Lung (tissue), 12 donors: ENCODE results near the gene ZBP1. TPM values are rescaled to one million over a fixed set of nuclear protein-coding genes. Genes with fewer than 3 reads are reported as not detected.

Experiments
- ATAC-seq: fragments of 200-7000 bp; cut with Tn5 transposase; one replicate; pipeline ENCODE4 v1.9.1; 2020; ENCODE audit warnings: moderate number of reproducible peaks; ENCODE audit not compliant: insufficient read depth, low FRiP score
- DNase-seq, 3 donors: peaks; one replicate each; pipeline ENCODE4 v3.0.0-alpha.2; 2013 to 2017
- H3K27ac ChIP-seq, 2 donors: one replicate each; pipeline ENCODE4 v1.5.1; 2013; ENCODE audit warnings: mild to moderate bottlenecking in 2 of 2, moderate library complexity in 2 of 2, control low read depth in 1 of 2, inconsistent platforms in 1 of 2, low read depth in 1 of 2, low read length in 1 of 2
- H3K27me3 ChIP-seq, 3 donors: one replicate each; pipeline ENCODE4 v1.5.1; 2013; ENCODE audit warnings: low read length in 2 of 3; ENCODE audit not compliant: control insufficient read depth in 3 of 3, insufficient read depth in 3 of 3
- H3K36me3 ChIP-seq, 4 donors: one replicate each; pipeline ENCODE4 v1.5.1; 2013; ENCODE audit warnings: low read length in 4 of 4, mild to moderate bottlenecking in 1 of 4, moderate library complexity in 1 of 4; ENCODE audit not compliant: control insufficient read depth in 4 of 4, insufficient read depth in 4 of 4
- H3K4me1 ChIP-seq, 5 donors: one replicate each; pipeline ENCODE4 v1.5.1; 2013; ENCODE audit warnings: low read length in 5 of 5, mild to moderate bottlenecking in 2 of 5, moderate library complexity in 1 of 5; ENCODE audit not compliant: control insufficient read depth in 5 of 5, insufficient read depth in 5 of 5
- H3K4me3 ChIP-seq: one replicate; pipeline ENCODE4 v1.5.1; 2013; ENCODE audit warnings: mild to moderate bottlenecking, control low read depth, moderate library complexity
- H3K9ac ChIP-seq, 2 donors: one replicate each; pipeline ENCODE4 v1.5.1; 2013; ENCODE audit warnings: low read length in 2 of 2, control low read depth in 1 of 2; ENCODE audit not compliant: insufficient read depth in 1 of 2
- H3K9me3 ChIP-seq, 4 donors: one replicate each; pipeline ENCODE4 v1.5.1; 2013; ENCODE audit warnings: low read length in 3 of 4, mild to moderate bottlenecking in 1 of 4, moderate library complexity in 1 of 4; ENCODE audit not compliant: control insufficient read depth in 4 of 4, insufficient read depth in 3 of 4
- CTCF ChIP-seq: IDR thresholded peaks from 2 replicates; pipeline ENCODE4 v1.5.1; 2012; ENCODE audit warnings: mild to moderate bottlenecking; ENCODE audit errors: control extremely low read depth, extremely low read depth
- WGBS, 2 donors: extraction: QIAGEN DNeasy Blood & Tissue Kit; methylation state at CpG; one replicate each; pipeline ENCODE4 v1.1.7; 2013; 5-methylcytosine and 5-hydroxymethylcytosine counted together
- polyA plus RNA-seq, 2 donors: library from polyadenylated mRNA; stranded (reverse); fragments of 200-250 nt; gene quantifications; one replicate each; pipeline ENCODE4 v1.2.1, GENCODE V29; 2013
- total RNA-seq, 2 donors: library from RNA; depleted of rRNA in 1 of 2; stranded (reverse); fragments of >200 nt in 1 of 2; gene quantifications; one replicate each; pipeline ENCODE4 v1.2.1, GENCODE V29; 2014 to 2021
- donor health status: control.
- donor health status: control.
- donor health status: Bipolar disorder and iron deficiency.
- donor health status: healthy.
- donor health status: DM: yes; HTN: yes; CAD: no.

The ZBP1 gene
- total and polyA plus RNA-seq, 4 donors, result 1.3 to 5.3 (median 2.5) TPM

GRCh38 chr20:57622201-57622570 lies 2.0 kb upstream of the ZBP1 start:
- DNase-seq, result no peak
- H3K27me3 ChIP-seq, result no peaks in the 10 kb centered on the region
- TF ChIP-seq CTCF, result no peak
- H3K9me3 ChIP-seq, result peaks cover 0 to 4% (median 0%) of the 10 kb centered on the region in 4 donors
- peaks cover 0 to under 1% (median 0%) of the 10 kb centered on the region in 5 donors for H3K4me1 ChIP-seq
- no peak for ATAC-seq
- 80 to 90% methylated on average over 7 of the region's 7 CpGs for WGBS, 2 donors
- H3K27ac ChIP-seq, result no peak overlapping the region
- H3K9ac ChIP-seq, result no peak overlapping the region
- no peak overlapping the region for H3K4me3 ChIP-seq
- H3K36me3 ChIP-seq, result no peaks in the 10 kb centered on the region

- no peak overlapping the region for H3K27ac ChIP-seq
- H3K4me1 ChIP-seq, result no peaks in the 10 kb centered on the region
- no peak overlapping the region for H3K9ac ChIP-seq
- DNase-seq, result no peak
- H3K27me3 ChIP-seq, result no peaks in the 10 kb centered on the region
- peaks cover 0 to 4% (median 0%) of the 10 kb centered on the region in 4 donors for H3K9me3 ChIP-seq
- H3K36me3 ChIP-seq, result no peaks in the 10 kb centered on the region
- no peak for TF ChIP-seq CTCF
- no peak overlapping the region for H3K4me3 ChIP-seq
- no peak for ATAC-seq
- 83 to 91% methylated on average over 16 of the region's 16 CpGs for WGBS, 2 donors
These were observed 1.4 kb upstream of the ZBP1 start for GRCh38 chr20:57621421-57622200.

GRCh38 chr20:57620999-57621398 lies 773 bp upstream of the ZBP1 start:
- no peak for DNase-seq

More at GRCh38 chr20:57620999-57621398, 773 bp upstream of the ZBP1 start:
- no peaks in the 10 kb centered on the region for H3K4me1 ChIP-seq
- no peaks in the 10 kb centered on the region for H3K36me3 ChIP-seq
- H3K27ac ChIP-seq, result no peak overlapping the region
- WGBS, 2 donors, result 30 to 63% methylated on average over 11 of the region's 11 CpGs
- no peak overlapping the region for H3K9ac ChIP-seq
- peaks cover 0 to 1% (median 0%) of the 10 kb centered on the region in 3 donors for H3K27me3 ChIP-seq
- no peak for TF ChIP-seq CTCF
- no peak overlapping the region for H3K4me3 ChIP-seq
- no peak for ATAC-seq
- peaks cover 0 to 4% (median 0%) of the 10 kb centered on the region in 4 donors for H3K9me3 ChIP-seq
